HG03520 (cell line): Measurements from ENCODE around the gene ELOVL6.
A peak's percentile ranks its signal among the peaks of the same experiment; 100 is the strongest.
"Not testable (repeated sequence)": the region's sequence is repeated elsewhere in the genome, so short reads cannot be mapped to it uniquely, and the experiment has no call there.

Experiments used
- ATAC-seq: cut with Tn5 transposase; IDR thresholded peaks from one replicate; pipeline ENCODE4 v1.9.1; 2021; ENCODE audit warnings: mild to moderate bottlenecking, moderate library complexity; ENCODE audit not compliant: unreplicated experiment

The ELOVL6 gene

DNA sequence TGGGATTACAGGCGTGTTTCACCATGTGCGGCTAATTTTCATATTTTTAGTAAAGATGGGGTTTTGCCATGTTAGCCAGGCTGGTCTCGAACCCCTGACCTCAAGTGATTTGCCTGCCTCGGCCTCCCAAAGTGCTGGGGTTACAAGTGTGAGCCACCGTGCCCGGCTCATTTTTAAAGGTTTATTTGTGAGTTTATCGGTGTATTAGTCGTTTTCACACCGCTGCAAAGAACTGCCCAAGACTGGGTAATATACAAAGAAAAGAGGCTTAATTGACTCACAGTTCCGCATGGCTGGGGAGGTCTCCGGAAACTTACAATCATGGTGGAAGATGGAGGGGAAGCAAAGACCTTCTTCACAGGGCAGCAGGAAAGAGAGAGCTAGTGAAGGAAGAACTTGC is 159.3 kb downstream of the ELOVL6 start:
- not testable (repeated sequence) for ATAC-seq

DNA sequence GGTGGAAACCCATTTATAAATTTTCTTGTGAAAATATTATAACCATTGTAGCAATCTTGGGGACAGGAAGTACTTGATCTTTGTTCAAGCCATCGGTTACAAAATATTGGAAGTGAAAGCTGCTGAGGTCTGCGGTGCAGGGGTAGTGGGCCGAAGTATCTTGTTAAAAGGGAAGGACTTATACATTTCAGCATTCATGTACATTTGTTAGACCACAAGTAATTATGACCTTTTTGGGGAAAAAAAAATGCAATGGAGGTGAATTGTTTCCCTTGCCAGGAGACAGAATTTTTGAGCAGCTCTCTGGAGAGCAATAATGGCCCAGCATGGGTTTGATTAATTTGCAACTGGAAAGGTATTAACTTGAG is 164.4 kb downstream of the ELOVL6 start:
- ATAC-seq: peak; percentile 97

DNA sequence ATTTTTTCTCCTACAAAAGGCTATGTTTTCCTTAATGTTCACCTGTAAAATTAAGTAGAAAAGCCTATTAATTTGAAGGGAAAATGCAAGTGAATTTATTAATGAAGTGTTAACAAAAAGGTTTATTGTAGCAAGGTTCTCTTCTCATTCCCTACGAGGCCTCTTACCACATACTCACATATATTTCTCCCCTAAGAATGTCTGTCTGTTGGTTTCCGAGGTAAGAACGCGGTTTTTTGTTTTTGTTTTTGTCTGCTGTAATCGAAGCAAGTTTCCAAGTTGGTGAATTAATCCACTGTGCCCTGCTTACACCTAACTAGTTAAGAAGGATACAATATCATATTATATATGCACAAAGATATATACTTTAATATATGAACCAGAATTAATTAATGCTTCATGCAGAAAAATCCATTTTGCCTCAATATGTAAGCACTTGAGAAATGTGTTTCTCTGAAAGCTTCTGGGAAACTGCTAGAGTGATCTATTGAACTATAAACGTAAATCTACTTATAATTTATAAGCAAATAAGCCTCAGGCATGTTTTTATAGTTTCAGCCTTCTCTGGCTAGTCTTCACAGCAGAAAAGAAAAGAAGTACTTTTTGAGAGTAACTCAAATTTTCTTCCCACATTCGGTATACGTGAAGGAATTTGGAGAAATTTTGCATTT is 164.9 kb downstream of the ELOVL6 start:
- no peak for ATAC-seq

DNA sequence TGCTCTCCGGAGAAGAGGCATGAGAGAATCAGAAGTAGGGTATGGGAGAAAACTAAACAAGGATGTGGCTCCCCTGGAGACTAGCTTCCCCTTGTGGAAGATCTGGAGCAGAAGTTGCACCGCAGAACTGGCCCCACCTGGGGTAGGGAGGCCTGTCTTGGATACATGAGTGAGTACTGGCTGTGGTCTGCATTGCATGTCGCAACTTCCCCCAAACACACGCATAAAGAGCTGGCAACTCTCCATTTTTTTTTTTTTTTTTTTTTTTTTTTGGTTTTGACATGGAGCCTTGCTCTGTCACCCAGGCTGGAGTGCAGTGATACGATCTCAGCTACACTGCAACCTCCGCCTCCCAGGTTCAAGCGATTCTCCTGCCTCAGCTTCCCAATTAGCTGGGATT is 165.8 kb downstream of the ELOVL6 start:
- no peak for ATAC-seq

DNA sequence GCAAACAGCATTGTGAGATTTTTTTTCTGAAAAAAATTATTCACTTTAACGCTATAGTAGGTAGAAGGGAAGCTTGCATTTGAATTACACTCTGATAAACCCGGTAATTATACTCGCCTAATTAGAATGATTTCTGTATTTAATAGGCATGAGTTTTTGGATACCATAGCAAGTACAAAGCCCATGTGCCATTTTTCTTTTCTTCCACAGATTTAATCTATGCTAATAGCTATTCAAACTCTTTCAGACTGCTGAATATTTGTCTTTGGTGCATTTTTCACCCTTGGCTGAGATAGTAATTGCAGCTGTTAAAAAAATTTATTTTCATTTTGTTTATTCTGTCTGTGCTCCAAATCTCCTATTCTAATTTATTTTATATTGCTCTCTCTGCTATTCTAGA is 172.7 kb downstream of the ELOVL6 start:
- ATAC-seq: no peak

DNA sequence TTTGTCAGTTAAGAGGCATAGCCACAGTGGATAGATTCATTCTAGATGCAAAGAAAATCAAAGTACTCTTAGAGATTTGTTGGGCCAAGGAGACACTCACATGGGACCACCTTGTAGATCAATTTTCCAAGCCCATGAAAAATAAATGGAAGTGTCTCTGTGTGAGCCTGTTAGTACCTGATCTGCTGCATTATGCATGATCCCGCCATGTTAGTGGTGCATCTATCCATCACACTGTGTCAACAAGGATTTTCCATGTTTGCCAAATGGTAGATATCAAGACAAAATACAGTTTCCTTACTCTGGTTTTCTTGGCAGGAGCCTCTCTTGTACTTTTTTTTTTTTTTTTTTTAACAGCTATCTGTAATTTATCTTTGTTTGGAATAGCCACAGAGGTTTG is 173.4 kb downstream of the ELOVL6 start:
- ATAC-seq: no peak

DNA sequence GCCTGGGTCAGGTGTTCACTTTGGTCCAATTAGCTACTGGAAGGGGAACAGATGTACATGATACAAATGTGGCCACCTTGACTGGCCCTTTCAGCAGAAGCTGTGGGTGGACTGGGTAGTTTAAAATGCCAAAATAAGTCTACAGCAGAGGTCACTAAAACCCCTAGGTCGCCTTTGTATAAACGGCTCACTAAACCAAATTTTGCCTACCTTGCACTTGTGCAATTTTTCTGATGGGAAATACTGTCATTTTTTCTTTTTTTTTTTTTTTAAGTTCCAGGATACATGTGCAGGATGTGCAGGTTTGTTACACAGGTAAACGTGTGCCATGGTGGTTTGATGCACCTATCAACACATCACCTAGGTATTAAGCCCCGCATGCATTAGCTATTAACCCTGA is 176.0 kb downstream of the ELOVL6 start:
- no peak for ATAC-seq

DNA sequence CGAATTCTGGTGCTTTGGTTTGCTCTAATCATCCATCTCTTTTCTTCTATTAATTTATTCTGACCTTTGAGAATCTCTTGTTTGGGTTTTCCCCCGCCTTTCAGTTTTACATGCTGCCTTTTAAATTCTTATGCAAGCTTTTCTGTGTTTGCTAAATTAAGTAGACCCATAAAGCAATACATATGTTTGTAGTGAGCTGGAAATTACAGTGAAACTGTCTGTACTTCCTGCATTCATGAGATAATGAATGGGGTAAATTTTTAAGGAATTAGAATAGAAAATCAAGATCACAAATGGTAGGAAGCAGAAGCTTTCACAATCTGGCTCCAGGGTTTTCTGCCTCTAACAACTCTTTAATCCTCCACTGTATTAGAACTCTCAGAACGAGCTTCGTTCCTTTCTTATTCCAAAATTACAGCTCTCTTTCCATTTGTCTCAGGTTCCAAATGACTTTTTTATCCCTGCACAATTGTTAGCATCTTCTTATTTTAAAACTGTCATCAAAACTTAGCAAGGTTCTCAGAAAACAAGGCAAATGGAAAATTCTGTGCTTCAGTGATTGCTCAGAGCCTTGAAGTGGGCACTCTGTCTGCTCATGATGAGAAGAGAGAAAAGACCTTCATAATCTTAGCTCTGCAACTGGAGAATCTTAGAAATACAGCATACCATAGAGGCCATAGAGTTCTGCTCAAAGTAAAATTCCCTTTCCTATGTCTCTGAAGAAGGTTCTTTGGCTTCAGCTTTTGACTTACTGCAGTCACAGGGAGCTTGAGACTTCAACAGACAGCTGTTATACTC is 177.6 kb downstream of the ELOVL6 start:
- no peak for ATAC-seq

DNA sequence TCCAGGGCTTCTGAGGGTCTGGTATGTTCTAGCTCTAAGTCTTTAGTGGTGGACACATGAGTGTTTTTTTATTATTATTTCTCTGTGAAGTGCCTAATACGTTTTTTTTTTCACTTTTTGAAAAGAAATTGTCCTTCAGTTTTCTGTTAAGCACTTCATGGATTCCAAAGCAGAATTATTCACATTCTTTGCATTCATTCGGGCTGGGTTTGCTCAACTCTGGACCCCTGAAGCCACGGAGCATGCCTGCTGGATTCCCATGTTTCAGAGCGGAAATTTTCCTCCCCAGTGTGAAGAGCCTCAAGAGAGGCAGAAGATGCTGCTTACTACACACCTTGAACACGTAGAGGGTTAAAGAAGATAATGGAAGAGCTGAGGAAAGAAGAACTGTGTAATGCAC is 178.3 kb downstream of the ELOVL6 start:
- ATAC-seq: no peak

DNA sequence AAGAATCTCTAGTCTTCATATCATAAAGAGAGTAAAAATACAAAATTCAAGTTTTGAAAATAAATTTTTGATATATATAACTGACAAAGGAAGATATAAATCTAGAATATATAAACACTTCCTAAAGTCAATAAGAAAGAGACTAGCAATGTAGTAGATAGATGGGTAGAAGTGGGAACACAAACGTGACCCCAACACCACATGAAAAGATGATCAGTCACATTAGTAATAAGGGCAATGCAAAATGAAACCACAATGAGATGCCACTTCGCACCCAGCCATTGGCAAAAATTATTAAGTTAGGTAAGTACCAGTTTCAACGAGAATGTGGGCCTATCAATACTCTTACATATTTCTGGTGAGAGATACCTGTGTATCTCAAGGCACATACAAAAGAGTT is 179.3 kb downstream of the ELOVL6 start:
- no peak for ATAC-seq

DNA sequence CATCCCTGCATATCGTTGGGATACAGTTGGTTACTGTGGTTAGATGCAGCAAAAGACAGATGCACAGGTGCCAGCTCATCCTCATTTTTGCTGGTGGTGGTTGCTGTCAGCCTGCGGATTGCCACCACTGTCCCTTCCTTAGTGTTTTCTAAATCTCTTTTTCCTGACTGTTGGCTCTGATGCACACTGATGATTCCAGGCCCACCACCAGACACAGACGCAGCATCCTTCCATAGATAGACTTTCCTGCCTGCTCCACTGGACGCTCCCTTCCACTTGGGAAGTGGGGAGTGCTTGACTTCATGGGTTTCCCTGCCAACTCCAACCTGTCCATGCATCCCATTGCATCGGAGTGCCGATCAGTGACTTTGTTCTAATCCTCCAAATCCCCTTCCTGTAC is 184.2 kb downstream of the ELOVL6 start:
- ATAC-seq: no peak

DNA sequence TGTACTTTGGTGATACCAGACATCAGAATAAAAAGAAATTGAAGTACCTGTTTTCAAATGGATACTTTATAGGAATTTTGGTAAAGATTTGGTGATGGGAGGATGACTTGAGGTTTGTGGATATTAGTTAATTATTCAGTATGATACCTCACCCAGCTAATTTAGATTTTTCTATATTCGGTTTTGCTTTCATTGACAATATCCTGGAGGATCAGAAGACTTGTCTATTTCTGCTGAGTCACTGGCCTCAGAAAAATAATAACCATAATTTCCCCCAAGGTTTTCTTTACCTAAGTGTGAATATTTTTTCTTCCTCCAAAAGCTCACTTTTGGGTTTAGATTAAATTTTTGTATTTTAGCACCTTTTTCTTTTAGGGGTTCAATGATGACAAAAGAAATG is 185.5 kb downstream of the ELOVL6 start:
- no peak for ATAC-seq

DNA sequence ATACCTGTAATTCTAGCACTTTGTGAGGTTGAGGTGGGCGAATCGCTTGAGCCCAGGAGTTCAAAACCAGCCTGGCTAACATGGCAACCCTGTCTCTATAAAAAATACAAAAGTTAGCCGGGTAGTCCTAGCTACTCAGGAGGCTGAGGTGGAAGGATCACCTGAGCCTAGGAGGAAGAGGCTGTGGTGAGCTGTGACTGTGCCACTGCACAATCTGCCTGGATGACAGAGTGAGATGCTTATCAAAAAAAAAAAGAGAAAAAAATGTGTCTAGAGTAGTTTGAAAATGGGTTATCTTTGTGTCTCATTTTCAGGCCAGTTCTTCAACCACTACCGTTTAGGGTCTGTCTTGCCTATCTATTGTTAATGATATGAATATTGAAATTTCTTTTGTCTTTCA is 187.6 kb downstream of the ELOVL6 start:
- no peak for ATAC-seq

DNA sequence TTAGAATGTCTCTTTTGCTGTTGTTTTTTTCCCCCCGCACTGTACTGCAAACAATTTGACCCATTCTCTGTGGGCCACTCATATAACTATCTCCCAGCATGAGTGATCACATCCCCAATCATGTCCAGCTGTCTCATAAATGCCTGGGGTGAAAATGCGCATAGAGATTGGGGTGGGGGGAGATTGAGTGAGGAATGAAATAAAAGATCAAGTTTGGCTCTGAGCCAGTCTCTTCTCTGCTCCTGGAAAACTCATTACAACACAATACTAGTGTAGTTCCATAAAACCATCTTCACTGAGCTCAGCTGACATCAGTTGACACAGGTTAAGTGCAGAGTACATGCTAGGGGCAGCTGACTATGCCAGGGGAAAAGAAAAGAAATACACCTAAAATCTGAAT is 188.9 kb downstream of the ELOVL6 start:
- ATAC-seq: no peak

DNA sequence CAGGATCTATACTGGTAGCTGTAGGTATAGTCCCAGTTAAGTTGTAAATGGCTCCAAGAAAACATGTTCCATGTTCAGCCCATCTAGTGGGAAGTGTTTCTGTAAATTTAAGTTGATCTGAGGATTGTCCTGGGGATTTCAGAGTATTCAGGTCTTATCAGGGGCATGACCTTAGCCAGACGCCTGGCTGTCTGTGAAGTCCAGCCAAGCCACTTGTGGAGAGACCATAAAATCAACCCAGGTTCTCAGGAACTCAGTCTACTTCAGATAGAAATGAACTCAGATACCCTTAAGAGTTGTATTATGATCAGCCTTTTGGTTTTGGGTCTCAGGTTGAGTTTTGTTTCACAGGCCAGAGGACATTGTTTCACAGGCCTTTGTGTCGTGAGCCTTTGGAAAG is 189.9 kb downstream of the ELOVL6 start:
- ATAC-seq: no peak

DNA sequence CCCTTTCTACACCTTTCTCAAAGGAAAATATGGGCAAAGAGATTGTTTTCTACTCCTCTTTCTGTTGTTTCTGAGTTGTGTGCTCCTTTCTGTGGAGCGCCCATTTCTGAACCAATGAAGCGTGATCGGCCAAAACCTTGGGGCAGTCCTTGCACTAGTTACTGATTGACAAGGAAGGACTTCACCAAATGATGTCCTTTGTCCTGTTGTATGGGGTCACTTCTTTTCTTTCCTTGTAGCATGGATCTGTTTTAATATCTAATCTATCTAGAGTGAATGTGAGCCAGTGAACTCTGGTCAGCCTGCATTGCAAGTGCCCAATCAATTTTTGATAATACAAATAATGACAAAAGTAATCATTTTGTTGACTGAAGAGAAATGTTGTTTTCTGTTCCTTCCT is 191.2 kb downstream of the ELOVL6 start:
- ATAC-seq: no peak

DNA sequence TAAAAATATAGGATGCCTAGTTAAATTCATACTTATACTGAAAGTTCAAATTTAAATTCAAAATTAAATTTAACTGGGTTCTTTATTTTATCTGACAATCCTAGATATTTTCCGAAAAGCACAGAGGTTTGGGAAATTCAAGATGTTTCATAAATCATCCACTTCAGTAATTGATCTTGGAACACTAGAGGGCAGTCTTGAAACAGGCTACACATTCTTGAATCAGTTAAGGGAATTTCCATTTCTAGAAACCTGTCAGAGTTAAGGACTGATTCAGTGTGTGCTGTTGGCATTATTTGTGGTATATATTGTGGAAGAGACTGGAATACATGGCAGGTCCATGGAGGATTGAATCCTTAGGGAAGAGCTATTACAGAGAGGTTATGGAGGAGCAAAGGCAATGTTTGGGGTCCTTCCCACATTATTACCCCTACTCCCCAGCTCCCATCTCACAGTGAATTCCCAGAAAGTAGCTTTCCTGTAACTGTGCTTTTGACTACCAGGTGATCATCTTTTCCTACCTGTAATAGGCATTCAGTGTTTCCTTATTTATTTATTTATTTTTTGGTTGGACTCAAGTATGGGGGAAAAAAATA is 192.9 kb downstream of the ELOVL6 start:
- peak; percentile 65 for ATAC-seq

DNA sequence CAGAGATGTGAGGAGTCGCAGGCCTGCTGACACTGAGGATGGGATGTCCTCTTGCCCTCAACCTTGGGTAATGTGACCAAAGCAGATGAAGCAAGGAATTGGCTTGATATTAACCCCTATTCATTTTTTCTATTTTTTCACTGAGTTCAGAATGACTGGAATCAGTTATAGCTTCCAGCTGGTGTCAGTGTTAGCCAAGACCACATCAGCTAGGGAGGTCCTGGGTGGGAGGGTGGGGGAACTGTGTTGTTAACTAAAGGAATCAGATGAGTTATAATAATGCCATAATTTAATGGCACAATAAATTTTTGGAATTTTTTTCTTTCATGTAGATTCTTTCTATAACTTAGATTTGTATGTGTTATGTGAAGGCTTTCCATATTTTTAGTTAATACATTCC is 193.9 kb downstream of the ELOVL6 start:
- ATAC-seq: no peak

DNA sequence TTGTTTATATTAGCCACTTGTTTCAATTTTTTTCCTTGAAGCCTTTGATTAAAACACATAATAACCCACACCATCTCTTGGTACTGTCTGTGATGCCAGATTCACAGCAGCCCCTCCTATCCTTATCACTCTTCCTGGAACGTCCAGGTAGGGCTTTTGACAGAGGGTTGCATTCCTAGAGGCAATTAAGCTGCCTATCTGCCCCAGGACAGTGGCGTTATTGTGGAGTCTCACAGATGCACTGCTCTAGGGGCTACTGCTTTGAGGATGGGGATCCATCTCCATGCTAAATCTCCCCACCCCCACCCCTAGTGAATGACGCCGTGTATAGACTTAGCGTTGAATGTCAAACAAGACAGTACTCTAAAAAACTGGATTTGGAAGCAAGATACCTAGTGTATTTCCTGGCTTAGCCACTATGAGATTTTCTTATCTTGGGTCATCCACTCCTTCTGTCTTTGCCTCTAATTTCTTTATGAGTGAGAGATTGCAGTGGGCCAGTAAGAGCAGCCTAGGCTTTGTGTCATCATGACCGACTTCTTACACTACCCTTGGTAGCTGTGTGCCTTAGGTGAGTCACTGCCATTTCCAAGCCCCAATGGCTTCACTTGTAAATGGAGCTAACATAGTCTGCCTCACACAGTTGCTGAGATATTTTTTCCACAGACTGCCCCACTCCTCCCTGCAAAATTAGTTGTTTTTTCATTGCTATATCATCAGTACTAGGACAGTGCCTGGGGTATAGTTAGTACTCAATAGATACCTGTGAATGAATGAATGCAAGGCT is 194.8 kb downstream of the ELOVL6 start:
- no peak for ATAC-seq

DNA sequence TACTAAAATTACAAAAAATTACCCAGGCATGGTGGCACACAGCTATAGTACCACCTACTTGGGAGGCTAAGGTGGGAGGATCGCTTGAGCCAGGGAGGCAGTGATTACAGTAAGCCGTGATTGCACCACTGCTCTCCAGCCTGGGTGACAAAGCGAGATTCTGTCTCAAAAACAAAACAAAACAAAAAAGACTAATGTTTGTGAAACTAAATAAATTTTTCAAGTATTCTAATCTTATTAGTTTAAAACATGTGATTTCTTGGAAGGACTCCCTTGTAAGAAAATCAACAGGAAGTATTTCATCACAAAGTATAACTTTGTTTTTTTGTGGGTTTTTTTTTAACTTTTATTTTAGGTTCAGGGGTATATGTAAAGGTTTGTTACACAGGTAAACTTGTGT is 196.1 kb downstream of the ELOVL6 start:
- no peak for ATAC-seq

DNA sequence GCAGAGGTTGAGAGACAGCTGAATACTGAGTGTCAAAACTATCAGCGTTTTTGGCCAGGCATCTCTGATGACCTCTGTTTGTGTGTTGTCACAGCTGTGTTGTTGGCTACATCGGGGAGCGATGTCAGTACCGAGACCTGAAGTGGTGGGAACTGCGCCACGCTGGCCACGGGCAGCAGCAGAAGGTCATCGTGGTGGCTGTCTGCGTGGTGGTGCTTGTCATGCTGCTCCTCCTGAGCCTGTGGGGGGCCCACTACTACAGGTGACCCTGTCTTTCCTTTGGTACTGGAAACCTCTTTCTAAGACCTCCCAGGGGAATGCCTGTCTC is 198.9 kb downstream of the ELOVL6 start:
- ATAC-seq: no peak
